ENCODE data around the gene SMIM23. TPM values are rescaled to one million over a fixed set of nuclear protein-coding genes. Genes with fewer than 3 reads are reported as not detected.
A peak's percentile ranks its signal among the peaks of the same experiment; 100 is the strongest.

SMIM23 gene
- total RNA-seq, result not detected
- long read RNA-seq, result 0 reads

DNA sequence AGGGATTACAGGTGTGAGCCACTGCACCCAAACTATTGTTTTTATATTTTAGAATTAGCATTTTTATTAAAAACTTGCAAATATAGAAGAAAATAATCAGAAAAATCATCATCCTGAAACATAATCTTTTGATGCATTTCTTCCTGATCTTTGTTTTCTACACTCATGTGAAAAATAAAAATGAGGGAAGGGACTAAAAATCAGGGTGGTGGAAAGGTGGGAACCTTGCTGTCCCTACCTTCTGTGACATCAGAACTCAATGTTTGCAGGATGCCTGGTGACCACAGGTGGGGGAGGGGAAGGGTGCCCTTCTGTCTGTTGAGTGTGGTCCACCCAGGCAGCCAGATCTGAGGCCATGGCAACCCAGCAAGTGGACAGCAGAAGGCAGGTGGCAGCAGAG lies at the start of gene SMIM23:
Gene SMIM23 (plus strand): TSS at position 301 of the 400 bp plus-strand sequence. CDS start 55 bp downstream, at position 356.
- ATAC-seq (no peak), DNase-seq (no peak)
- intact Hi-C loops (cut with micrococcal nuclease), result no loop called here

DNA sequence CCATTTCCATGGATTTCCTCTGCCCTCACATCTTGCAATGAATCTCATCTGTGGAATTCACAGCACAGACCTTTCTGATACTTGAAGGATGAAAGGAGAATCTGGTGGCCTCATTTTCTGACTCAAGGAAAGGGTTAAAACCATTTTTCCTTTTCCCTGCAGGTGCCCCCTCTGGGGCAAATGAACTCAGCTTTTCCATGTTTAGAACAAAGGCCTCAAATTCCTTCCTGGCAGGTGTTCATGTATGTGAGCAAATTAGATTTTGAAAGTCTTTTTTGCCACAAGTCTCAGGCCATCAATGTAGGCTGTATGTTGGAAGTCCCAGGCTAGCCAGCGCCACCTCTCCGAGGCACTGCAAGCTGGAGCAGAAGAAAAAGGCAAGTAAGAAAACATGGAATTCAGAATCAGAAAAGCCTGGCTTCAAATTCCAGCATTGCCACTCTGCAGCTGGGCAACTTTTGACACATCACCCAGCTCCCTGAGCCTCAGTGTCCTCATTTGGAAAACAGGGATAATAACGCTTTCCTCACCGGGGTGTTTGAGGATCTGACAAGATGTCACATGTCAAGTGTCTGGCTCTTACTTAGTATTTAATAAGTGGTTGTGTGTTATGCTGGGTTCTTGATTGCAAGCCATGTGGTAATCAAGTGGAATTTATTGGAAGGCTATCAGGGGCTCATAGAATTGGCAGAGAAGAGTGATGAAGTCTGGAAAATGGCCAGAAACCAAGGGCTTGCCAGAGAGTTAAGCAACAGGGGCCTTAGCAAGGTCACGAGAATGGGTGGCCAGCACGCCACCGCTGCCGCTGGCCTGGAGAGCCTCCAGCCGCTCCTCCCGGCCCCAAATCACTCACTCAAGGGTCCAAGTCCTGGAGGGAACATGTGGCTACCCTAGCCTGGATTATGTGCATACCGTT lies 48.4 kb upstream of the SMIM23 start:
- peak; percentile 83 for ATAC-seq
- intact Hi-C loops (cut with micrococcal nuclease), result no loop called here
- DNase-seq, result peak; percentile 82

DNA sequence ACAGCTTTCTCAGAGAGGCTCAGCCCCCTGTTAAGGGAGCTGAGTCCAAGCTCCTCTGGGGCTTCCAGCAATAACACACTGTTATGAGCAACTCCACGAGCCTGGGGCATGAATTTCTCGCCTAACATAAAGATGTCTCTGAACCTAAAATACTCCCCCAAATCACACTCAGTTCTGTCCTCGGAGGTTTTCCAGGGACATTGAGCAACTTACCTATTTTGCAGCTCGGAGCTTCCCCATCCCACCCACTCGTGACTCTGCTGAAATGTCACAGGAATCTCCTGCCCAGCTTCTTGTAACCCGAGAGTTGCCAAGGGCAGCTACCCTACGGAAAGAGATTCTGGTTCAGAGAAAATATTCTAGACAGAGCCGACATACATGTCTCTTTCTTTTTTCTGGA lies 47.1 kb upstream of the SMIM23 start:
- DNase-seq, result no peak
- no peak for ATAC-seq
- intact Hi-C loops (cut with micrococcal nuclease), result no loop called here

DNA sequence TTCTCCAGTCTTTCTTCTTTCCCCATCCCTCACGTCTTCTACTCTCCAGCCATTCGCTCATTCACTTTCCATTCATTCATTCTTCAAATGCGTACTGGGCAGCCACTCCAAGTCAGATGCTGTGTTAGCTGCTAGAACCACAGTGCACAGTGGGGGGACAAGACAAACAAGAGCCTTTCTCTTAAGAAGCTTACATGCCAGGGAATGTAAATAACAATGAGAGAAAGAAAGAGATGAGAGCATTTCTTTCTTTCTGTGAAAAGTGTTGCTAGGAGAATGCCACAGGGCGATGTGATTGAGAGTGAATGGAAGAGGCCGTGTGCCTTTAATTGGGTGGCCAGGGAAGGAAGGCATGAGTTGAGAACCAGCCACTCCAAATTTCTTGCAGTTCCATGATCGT lies 46.3 kb upstream of the SMIM23 start:
- ATAC-seq (no peak), DNase-seq (no peak)
- intact Hi-C loops (cut with micrococcal nuclease), result no loop called here

DNA sequence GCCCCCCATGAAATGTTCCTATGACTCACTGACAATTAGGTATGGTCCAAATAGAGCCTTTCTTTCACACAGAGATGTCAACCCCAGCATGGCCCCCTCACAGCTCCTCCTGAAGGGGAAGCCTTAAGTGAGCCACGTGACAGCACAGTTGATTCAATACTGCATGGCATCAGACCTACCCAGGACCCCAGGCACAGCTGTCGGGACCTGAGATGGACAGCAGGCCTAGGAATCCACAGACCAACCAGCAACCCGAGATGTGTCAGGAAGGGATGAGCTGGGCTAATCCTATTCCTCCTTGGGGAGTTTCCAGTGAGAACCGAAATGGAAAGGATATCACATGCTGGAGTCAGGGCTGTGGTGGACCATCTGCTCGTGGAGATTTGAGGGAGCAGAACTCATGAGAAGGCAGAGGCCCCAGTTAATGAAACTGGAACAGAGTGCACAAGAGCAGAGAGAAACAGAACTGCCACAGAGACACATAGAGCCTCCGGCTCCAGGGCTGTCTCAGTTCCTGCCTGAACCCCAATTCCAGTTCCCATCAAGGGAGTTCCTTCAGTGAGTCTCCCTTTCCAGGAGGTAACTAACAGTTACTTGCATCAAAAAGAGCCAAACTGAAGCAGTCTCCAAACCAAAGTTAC lies 42.1 kb upstream of the SMIM23 start:
- intact Hi-C loops (cut with micrococcal nuclease), result no loop called here
- no peak for ATAC-seq
- no peak for DNase-seq

DNA sequence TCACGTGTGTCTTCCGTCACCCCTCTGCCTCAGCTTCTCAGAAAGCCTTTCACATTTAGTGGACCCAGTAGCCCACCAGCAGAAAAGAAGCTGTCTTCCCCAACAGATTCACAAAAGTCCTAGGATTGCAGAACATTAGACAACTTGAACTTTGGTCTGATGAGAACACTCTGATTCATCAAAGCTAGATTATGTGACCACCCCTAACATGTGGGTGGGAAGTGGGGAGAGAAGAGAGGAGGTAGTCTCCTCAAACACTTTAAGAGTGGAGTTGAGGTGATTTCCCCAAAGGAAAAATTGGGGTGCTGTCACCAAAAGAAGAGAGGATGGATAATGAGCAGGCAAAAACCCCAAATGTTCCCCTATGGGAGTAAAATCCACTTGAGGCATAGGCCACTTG lies 41.4 kb upstream of the SMIM23 start:
- DNase-seq, result no peak
- ATAC-seq, result no peak
- intact Hi-C loops (cut with micrococcal nuclease), result no loop called here

DNA sequence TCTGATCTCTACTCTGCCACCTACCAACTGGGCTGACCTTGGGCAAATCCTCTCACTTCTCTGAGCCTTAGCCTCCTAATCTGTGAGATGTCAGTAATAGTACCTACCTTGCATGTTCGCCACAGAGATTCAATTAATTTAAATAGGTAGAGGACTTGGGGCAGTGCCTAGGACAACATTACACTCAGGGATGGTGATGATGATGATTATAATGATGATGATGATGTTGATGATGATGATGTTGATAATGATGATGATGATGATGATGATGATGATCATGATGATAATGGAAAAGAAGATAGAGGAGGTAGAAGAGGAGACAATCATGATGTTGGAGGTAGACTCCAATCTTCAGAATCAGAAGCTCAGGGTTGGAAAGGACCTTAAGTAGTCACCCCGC lies 40.7 kb upstream of the SMIM23 start:
- ATAC-seq, result no peak
- intact Hi-C loops (cut with micrococcal nuclease), result no loop called here
- no peak for DNase-seq

DNA sequence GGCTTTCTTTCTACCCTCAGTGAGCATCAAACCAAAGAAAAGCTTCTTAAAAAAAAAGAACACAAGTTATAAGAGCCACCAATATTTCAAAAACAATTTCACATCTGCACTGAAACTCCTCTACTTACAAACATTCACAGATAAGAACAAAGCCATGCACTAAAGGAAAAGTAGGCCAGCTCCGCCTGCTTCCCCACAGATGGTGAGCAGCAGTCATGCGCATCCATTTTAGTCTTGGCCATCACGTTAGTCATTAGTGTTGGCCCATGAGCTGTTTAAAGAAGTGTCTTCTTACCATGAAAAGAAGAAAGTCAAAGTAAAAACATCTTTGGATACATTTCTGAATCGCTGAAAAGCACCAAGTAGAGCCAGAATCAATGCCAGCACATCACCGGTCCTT lies 40.0 kb upstream of the SMIM23 start:
- intact Hi-C loops (cut with micrococcal nuclease), result no loop called here
- peak; percentile 44 for DNase-seq

DNA sequence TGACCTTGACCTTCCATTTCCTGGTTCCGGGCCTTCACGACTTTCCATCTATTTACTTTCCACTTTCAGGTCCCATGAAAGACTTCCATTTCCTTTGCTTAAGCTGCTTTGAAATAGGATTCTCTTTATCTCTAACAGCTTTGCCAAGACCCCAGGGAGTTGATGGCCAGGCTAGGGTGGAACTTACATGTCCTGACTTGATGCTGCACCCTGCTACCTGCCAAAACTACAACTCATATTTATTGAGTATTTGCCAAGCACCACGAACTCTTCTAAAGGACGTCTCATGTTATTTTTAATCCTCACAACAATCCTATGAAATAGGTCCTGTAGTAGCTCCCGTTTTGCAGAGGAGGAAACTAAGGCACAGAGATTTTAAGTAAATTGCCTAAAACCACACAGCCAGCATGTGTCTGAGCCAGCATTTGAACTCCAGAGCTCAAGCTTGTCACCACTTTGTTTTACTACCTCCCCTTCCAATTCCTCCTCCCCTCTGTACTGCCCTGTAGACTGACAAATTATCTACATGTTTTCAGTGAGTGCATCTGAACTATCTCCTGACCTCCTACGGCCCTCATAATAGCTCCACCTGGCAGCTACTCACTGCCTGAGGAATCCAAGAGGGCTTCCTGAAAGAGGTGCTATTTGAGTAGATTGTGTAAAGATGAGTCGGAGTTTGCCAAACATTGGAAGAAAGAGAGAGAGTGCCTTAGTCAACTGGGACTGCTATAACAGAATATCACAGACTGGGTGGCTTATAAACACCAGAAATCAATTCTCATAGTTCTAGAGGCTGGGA lies 38.4 kb upstream of the SMIM23 start:
- ATAC-seq (no peak), DNase-seq (no peak)
- intact Hi-C loops (cut with micrococcal nuclease), result no loop called here

More for the DNA sequence above, 40.0 kb upstream of the SMIM23 start:
- ATAC-seq, result peak; percentile 65

DNA sequence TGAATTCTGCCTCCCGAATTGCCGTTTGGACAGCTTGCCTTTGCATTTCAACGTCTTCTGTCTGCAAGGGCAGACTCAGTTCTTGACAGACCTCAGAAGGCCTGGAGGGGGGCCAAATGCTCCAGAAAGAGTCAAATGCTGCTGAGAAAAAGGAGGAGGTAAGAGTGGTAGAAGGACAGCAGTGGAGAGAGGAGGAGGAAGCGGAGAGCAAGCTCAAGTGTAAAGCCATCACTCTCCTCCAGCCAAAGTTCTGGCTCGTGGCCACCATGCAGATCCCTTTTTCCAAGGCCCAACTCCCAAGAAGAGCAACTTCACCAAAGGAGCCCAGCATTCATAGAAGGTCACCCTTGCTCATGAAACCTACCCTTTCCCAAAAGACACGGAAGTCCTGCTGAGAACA lies 36.9 kb upstream of the SMIM23 start:
- no peak for ATAC-seq
- intact Hi-C loops (cut with micrococcal nuclease), result no loop called here
- no peak for DNase-seq

DNA sequence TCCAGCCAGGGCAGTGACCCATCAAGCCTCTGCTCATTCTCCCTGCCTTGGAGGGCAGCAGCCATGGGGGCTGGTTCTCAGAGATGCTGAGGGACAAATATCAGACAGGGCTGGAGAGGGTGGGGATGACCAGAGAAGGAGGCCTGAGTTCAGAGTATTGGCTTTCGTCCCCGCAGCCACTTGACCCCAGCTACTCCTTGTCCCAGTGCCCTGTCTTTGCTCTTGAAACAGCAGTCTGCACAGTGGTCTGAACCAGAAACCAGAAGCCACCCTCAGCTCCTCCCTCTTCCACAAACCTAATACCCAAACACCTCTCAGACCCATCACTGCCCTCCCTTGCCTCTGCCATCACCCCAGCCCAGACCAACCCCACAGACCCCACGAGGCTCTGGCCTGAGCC lies 36.3 kb upstream of the SMIM23 start:
- intact Hi-C loops (cut with micrococcal nuclease), result no loop called here
- DNase-seq (no peak), ATAC-seq (peak; percentile 24)

DNA sequence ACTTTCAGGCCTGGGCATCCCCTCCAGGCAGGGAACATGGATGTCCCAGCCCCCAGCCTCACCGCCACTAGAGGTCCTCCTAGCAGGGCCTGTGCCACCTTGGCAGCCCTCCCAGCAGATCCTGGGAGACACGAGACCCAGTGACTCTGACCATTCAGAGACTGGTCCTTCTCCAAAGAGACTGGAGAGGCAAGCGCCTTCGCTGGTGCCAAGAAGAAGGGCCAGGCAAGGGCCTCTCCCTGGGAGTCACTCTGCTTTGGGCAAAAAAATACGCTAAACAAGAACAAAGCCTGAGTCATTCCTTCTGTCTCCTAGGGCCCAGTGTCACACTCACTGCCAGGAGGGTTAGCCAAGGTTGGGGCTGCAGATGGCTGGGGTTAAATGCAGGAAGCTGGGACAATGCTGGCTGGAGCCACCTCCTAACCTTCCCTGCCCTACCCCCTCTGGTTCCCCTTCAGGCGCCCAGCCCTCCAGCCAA lies 35.3 kb upstream of the SMIM23 start:
- intact Hi-C loops (cut with micrococcal nuclease), result no loop called here
- DNase-seq, result peak; percentile 70
- ATAC-seq, result peak; percentile 68

DNA sequence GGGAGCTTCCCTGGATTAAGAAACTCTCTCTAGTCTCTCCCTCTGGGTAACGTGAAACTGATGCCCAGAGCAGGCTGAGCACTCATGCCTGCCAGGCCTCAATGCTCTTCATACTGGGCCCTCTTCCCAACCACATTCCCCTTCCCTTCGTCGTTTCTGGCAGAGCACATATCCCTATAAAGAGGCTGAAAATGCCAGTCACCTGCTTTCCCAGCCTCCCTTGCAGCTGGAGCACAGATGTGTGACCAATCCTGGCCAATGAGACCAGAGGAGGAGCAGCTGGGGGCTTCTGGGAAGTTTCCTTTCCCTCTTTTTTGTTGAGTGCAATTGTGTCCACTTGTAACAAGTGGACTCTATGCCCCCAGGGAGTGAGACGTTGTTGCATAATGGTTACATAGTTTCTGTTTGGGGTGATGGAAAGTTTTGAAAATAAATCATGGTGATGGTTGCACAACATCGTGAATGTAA lies 30.2 kb upstream of the SMIM23 start:
- DNase-seq, result no peak
- intact Hi-C loops (cut with micrococcal nuclease), result no loop called here
- peak; percentile 74 for ATAC-seq

DNA sequence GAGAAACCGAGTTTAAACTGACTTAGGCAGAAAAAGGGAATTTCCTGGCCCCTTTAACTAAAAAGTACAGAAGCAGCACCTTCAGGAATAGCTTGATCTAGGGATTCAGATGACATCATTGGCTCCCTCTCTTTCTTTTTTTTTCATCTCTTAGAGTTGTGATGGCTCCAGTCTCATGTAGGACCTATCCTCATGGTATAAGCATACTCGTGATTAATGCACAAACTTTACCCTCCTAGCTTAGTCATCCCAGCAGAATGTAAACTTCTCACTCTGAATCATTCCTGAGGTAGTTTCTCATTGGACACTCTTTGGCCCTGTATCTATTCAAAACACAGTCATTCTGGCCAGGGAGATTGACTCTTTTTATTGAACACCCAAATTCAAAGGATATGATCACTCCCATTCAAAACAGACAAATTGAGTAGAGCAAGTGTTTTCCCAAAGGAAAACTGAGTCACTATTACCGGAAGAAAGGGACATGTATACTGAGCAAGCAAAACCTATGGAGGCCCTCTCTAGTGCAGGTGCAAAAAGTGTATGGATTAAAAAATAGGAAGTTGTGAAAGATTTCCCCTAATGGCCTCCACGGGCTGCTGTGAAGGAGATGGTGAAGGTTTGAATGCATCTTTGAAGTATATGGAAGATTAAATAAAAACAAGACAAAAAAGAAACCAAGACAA lies 27.6 kb upstream of the SMIM23 start:
- intact Hi-C loops (cut with micrococcal nuclease), result no loop called here
- ATAC-seq (no peak), DNase-seq (no peak)

DNA sequence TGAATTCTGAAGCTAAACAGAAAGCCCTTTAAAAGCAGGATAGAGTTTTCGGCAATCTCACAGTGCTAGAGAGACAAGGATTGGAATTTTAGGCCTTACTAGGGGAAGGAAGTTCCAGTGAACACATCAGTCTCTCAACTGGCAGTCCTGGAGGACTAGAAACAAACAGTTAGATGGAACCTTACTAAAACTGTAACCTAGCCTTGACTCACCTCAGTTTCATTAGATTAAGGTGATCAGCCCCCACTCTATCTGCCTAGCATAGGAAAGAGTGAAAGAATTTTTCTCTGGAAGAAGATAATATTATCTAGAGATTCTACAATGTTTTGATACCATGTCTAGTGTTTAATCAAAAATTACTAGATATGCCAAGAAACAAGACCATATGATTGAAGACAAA lies 25.8 kb upstream of the SMIM23 start:
- DNase-seq (no peak), ATAC-seq (no peak)
- intact Hi-C loops (cut with micrococcal nuclease), result no loop called here

DNA sequence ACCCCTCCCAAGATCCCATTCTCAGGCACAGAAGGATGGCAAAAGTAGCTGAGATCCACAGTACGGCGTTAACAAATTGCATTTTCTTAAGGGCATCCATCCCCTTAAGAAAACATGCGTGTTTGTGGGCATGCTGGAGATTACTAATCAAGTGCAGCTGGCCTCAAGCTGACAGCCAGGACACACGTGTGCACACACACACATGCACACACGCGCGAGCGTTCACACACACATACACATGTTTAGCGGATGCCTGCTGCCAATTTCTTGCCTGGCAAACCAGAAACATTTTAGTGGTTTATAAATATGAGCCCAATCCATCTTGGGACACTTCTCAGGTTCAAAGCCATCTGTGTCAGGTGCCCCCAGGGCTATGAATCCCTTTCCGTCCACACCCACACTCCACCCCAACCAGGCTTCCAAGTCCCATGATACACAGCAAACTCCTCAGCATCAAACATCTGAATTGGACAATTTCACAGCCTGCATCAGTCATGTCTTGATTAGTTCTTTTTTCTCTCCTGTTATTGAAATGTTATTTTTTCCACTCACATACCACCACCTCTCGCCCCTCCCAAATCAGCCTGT lies 23.5 kb upstream of the SMIM23 start:
- ATAC-seq (no peak), DNase-seq (no peak)
- intact Hi-C loops (cut with micrococcal nuclease), result no loop called here

DNA sequence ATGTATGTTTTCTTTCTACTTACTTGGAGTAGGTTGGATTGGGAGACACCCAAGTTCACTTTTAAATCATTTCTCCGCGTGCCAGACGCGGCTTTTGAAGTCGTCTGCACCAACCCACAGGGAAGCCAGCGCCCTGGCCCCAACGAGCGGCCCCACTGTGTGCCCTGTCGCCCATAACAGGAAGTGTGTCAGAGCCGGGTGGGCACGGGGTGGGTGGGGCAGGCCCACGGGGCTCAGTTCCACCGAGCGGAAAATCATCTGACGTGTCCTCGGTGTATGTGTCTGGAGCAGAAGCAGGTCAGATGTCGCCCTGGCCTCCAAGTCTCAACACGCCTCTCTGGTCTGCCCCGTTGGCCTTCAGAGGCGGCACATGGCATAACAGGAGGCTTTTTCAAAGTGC lies 22.7 kb upstream of the SMIM23 start:
- intact Hi-C loops (cut with micrococcal nuclease), result no loop called here
- no peak for ATAC-seq
- no peak for DNase-seq

DNA sequence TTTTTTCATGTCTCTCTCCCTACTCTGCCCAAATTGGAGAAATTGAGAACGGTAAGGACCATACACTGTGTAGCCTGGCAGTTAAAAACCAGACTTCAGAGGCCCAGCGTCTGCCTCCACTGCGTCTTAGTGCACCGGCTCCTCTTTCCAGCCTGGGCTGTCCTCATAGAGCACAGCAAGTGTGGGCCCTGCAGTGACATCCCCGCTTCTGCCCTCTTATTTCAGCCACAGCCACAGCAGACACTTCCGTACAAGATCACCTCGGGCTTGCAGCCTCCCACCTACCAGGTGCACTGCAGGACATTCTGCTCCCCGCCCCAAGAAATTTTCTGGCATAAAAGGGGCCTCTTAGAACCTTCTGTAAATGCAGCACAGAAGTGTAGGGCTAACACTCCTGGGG lies 21.4 kb upstream of the SMIM23 start:
- DNase-seq (no peak), ATAC-seq (no peak)
- intact Hi-C loops (cut with micrococcal nuclease), result no loop called here

DNA sequence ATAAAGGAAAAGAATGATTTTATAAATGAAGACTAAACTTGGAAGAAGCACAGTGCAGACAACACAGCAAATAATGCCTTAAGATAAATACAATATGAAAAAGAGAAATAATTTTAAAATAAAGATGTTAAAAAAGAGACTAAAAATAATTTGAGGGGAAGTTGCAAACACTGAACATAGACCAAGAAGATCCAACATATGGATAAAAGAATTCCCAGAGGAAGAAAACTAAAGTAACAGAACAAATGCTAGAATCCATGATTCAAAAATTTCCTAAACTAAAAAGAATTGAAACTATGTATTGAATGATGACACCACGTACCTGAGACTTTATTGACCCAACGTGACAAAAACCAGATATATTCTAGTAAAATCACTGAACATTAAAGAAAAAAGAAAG lies 18.7 kb upstream of the SMIM23 start:
- DNase-seq (no peak), ATAC-seq (no peak)
- intact Hi-C loops (cut with micrococcal nuclease), result no loop called here

Measured in left ventricle myocardium superior (tissue), 1 donor.